Neural cell (in vitro differentiated cells): ENCODE measurements around the gene ARHGDIG. TPM values are rescaled to one million over a fixed set of nuclear protein-coding genes. Genes with fewer than 3 reads are reported as not detected.

Experiments
- H2AFZ ChIP-seq: fragments of 200-600, 300-800 bp; sonication (generic), shearing (Covaris generic); 2 replicates; pipeline ENCODE4 v1.6.0; 2014; ENCODE audit warnings: low read depth, mild to moderate bottlenecking, antibody characterized with exemption, low read length, moderate library complexity
- H3F3A ChIP-seq: fragments of 200-600 bp; shearing (Covaris generic); 2 replicates; pipeline ENCODE4 v1.6.1; 2016; ENCODE audit warnings: mild to moderate bottlenecking, moderate library complexity, mixed read lengths, antibody characterized with exemption, low read length; ENCODE audit not compliant: insufficient read depth, poor library complexity, severe bottlenecking
- H3K27ac ChIP-seq: fragments of 200-600, 300-800 bp; sonication (generic), shearing (Covaris generic); 2 replicates; pipeline ENCODE4 v1.5.1; 2014; ENCODE audit warnings: mild to moderate bottlenecking, low read length, moderate library complexity
- H3K27me3 ChIP-seq: fragments of 300-800, 200-600 bp; sonication (generic), shearing (Covaris generic); 2 replicates; pipeline ENCODE4 v1.6.0; 2014; ENCODE audit warnings: mild to moderate bottlenecking, low read depth, low read length, moderate library complexity; ENCODE audit not compliant: insufficient read depth
- H3K36me3 ChIP-seq: fragments of 300-800, 200-600 bp; sonication (generic), shearing (Covaris generic); 2 replicates; pipeline ENCODE4 v1.5.1; 2014; ENCODE audit warnings: mild to moderate bottlenecking, antibody characterized with exemption, low read length, moderate library complexity; ENCODE audit not compliant: insufficient read depth
- H3K4me2 ChIP-seq: fragments of 300-800, 200-600 bp; sonication (generic), shearing (Covaris generic); 2 replicates; pipeline ENCODE4 v1.6.0; 2014; ENCODE audit warnings: mild to moderate bottlenecking, low read length
- H3K4me3 ChIP-seq: fragments of 300-800, 200-600 bp; sonication (generic), shearing (Covaris generic); 2 replicates; pipeline ENCODE4 v1.5.1; 2014; ENCODE audit warnings: mild to moderate bottlenecking, low read length, moderate library complexity
- H3K79me2 ChIP-seq: fragments of 200-600 bp; shearing (Covaris generic); replicated peaks from 2 replicates; pipeline ENCODE4 v1.6.0; 2014; ENCODE audit warnings: mild to moderate bottlenecking, low read length, moderate library complexity; ENCODE audit not compliant: insufficient read depth
- H3K9ac ChIP-seq: fragments of 300-800, 200-600 bp; sonication (generic), shearing (Covaris generic); 2 replicates; pipeline ENCODE4 v1.6.1; 2016; ENCODE audit warnings: mild to moderate bottlenecking, low read length, mixed read lengths
- H3K9me2 ChIP-seq: fragments of 200-600 bp; shearing (Covaris generic); 2 replicates; pipeline ENCODE4 v1.6.1; 2016; ENCODE audit warnings: mild to moderate bottlenecking, low read length, mixed read lengths; ENCODE audit not compliant: insufficient read depth
- H3K9me3 ChIP-seq: fragments of 200-600, 300-800 bp; sonication (generic), shearing (Covaris generic); 2 replicates; pipeline ENCODE4 v1.6.1; 2016; ENCODE audit warnings: mild to moderate bottlenecking, mixed run types, low read length, moderate library complexity, mixed read lengths
- H4K20me1 ChIP-seq: fragments of 200-600 bp; shearing (Covaris generic); 2 replicates; pipeline ENCODE4 v1.6.1; 2016; ENCODE audit warnings: mild to moderate bottlenecking, mixed run types; ENCODE audit not compliant: insufficient read depth
- CTCF ChIP-seq: fragments of 450-650 bp; IDR thresholded peaks from 2 replicates; pipeline ENCODE4 v1.5.1; 2014; ENCODE audit warnings: antibody characterized with exemption, mild to moderate bottlenecking, moderate library complexity; ENCODE audit not compliant: poor library complexity, severe bottlenecking
- EP300 ChIP-seq: fragments of 450-650 bp; conservative IDR thresholded peaks from 2 replicates; pipeline ENCODE4 v1.6.1; 2014; ENCODE audit warnings: antibody characterized with exemption, mild to moderate bottlenecking, moderate library complexity; ENCODE audit not compliant: poor library complexity, severe bottlenecking
- EZH2 ChIP-seq: fragments of 200-600, 300-800 bp; shearing (Covaris generic), sonication (generic); IDR thresholded peaks from 2 replicates; pipeline ENCODE4 v1.6.1; 2014; ENCODE audit warnings: antibody characterized with exemption, low read length, borderline replicate concordance, mild to moderate bottlenecking; ENCODE audit not compliant: insufficient read depth, poor library complexity, severe bottlenecking
- MXI1 ChIP-seq: fragments of 450-650 bp; conservative IDR thresholded peaks from 2 replicates; pipeline ENCODE4 v1.6.1; 2014; ENCODE audit warnings: antibody characterized with exemption, mild to moderate bottlenecking; ENCODE audit not compliant: poor library complexity, severe bottlenecking
- POLR2AphosphoS5 ChIP-seq: IDR thresholded peaks from 2 replicates; pipeline ENCODE4 v1.6.1; 2012
- RAD21 ChIP-seq: fragments of 450-650 bp; conservative IDR thresholded peaks from 2 replicates; pipeline ENCODE4 v1.6.1; 2014; ENCODE audit warnings: antibody characterized with exemption, mild to moderate bottlenecking, moderate library complexity
- SMC3 ChIP-seq: fragments of 450-650 bp; conservative IDR thresholded peaks from 2 replicates; pipeline ENCODE4 v1.6.1; 2014; ENCODE audit warnings: antibody characterized with exemption, mild to moderate bottlenecking, moderate library complexity; ENCODE audit not compliant: poor library complexity
- TAF1 ChIP-seq: IDR thresholded peaks from 2 replicates; pipeline ENCODE4 v1.6.1; 2012; ENCODE audit warnings: low read depth
- polyA plus RNA-seq: library from polyadenylated mRNA; depleted of rRNA; stranded (reverse); fragments of >200 nt; gene quantifications from 2 replicates; pipeline ENCODE4 v1.2.3, GENCODE V29; 2014
- TF ChIP-seq, protein P1 (sequence below): IDR thresholded peaks from 2 replicates; pipeline ENCODE4 v1.6.1; 2012; ENCODE audit warnings: borderline replicate concordance

ARHGDIG gene
- polyA plus RNA-seq, 1 donor from 2014 or later = 176 TPM

DNA sequence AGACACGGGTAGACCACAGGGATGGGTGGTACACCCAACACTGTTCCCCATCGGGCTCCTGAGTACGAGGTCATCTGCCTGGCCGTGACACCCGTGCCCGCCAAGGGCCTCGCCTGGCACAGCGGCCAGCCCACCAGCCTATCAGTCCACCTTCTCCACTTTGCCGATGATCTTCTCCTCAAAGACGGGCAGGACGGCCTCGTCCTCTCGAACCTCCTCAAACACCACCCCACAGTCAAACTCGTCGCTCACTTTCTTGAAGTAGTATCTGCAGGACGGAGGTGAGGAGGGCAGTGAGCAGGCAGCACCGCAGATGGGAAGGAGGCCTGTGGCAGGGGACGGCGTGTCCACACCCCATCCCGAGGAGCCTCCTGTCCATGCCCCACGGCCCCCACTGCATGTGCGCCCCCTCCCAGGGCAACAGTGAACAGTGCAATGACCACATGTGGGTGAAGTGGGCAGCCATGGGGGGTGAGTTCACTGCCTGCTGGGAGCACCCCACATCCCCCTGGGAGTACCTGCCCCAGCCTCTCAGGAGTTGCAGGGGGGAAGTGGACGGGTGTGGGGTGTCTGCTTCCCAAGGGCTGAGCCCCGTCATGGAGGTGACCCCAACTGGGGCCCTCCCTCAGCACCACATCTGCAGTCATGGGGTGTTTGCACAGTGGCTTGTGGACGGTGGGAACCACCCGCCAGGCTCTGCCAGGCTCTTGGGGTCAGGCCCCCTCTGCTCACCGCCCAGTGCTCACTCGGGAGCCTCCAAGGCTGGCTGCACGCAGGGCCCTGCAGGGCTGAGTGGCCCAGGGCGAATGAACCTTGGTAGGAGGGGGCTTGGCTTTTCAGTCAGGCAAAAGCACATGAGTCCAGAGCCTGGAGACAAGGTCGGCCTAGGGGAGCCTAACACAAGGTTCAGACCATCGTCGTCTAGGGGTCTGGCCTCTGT is 7.9 kb downstream of the ARHGDIG start:
- no peak overlapping the region for H2AFZ ChIP-seq
- H3K4me3 ChIP-seq = no peak overlapping the region
- peaks cover 4% of the 10 kb centered on the region for H3K36me3 ChIP-seq
- TF ChIP-seq, protein P1, sequence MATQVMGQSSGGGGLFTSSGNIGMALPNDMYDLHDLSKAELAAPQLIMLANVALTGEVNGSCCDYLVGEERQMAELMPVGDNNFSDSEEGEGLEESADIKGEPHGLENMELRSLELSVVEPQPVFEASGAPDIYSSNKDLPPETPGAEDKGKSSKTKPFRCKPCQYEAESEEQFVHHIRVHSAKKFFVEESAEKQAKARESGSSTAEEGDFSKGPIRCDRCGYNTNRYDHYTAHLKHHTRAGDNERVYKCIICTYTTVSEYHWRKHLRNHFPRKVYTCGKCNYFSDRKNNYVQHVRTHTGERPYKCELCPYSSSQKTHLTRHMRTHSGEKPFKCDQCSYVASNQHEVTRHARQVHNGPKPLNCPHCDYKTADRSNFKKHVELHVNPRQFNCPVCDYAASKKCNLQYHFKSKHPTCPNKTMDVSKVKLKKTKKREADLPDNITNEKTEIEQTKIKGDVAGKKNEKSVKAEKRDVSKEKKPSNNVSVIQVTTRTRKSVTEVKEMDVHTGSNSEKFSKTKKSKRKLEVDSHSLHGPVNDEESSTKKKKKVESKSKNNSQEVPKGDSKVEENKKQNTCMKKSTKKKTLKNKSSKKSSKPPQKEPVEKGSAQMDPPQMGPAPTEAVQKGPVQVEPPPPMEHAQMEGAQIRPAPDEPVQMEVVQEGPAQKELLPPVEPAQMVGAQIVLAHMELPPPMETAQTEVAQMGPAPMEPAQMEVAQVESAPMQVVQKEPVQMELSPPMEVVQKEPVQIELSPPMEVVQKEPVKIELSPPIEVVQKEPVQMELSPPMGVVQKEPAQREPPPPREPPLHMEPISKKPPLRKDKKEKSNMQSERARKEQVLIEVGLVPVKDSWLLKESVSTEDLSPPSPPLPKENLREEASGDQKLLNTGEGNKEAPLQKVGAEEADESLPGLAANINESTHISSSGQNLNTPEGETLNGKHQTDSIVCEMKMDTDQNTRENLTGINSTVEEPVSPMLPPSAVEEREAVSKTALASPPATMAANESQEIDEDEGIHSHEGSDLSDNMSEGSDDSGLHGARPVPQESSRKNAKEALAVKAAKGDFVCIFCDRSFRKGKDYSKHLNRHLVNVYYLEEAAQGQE = no peak
- TF ChIP-seq TAF1 = no peak
- no peak for TF ChIP-seq MXI1
- no peak overlapping the region for H3K4me2 ChIP-seq
- no peak overlapping the region for H3K9ac ChIP-seq
- no peaks in the 10 kb centered on the region for H3K79me2 ChIP-seq
- H3K9me3 ChIP-seq = no peaks in the 10 kb centered on the region
- H3K27me3 ChIP-seq = no peaks in the 10 kb centered on the region
- no peaks in the 10 kb centered on the region for H4K20me1 ChIP-seq
- H3F3A ChIP-seq = no peaks in the 10 kb centered on the region
- H3K27ac ChIP-seq = no peak overlapping the region
- H3K9me2 ChIP-seq = no peaks in the 10 kb centered on the region

DNA sequence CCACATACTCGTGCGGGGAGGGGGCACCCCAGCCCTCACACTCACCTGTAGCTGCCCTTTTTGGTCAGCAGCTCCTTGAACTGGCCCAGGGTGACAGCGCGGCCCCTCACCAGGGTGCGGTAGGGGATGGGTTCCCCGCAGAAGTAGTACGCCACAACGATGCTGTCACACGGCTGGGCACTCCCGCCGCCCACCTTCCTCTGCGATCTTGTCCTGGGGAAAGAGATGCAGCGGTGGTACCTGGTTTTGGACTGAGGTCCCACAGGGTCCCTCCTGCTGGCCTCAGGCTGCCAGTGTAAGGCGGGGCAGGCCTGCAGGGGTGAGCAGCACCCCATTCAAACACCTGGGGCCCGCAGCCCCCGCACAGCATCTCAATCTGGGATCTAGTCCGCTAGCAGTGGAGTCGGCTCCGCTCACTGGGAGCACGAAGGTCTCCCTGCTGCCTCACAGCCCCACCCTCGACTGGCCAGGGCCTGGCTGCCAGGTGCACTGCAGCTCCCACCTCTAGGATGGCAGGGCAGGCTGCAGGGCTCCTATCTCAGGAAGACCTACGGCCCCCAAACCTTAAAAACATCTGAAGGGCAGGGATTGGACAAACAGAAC is 9.1 kb downstream of the ARHGDIG start:
- no peak overlapping the region for H3K9ac ChIP-seq
- H3K79me2 ChIP-seq = no peaks in the 10 kb centered on the region
- H3K27me3 ChIP-seq = no peaks in the 10 kb centered on the region
- H3K4me3 ChIP-seq = no peak overlapping the region
- no peak overlapping the region for H3K4me2 ChIP-seq
- TF ChIP-seq SMC3 = no peak
- TF ChIP-seq, protein P1 = no peak
- no peak for TF ChIP-seq POLR2AphosphoS5
- TF ChIP-seq RAD21 = no peak
- TF ChIP-seq EP300 = no peak
- TF ChIP-seq MXI1 = no peak
- TF ChIP-seq TAF1 = no peak
- no peak for TF ChIP-seq EZH2
- no peak for TF ChIP-seq CTCF
- no peak overlapping the region for H2AFZ ChIP-seq
- peaks cover 4% of the 10 kb centered on the region for H3K36me3 ChIP-seq
- H4K20me1 ChIP-seq = no peaks in the 10 kb centered on the region
- H3K9me2 ChIP-seq = no peaks in the 10 kb centered on the region
- H3K9me3 ChIP-seq = no peaks in the 10 kb centered on the region
- H3K27ac ChIP-seq = no peak overlapping the region
- H3F3A ChIP-seq = no peaks in the 10 kb centered on the region
